Fibroblast of lung (primary cell): Measurements from ENCODE around the gene ARHGAP10. TPM values are rescaled to one million over a fixed set of nuclear protein-coding genes. Genes with fewer than 3 reads are reported as not detected.

Experiments used
- DNase-seq, 2 donors: peaks; one replicate each; pipeline versions ENCODE4 v3.0.0 to v3.0.0-alpha.2; 2010; ENCODE audit warnings: low read depth in 2 of 2
- H2AFZ ChIP-seq: 2 replicates; pipeline ENCODE4 v1.5.1; 2012; ENCODE audit warnings: low read length, control low read depth, inconsistent platforms
- H3K27ac ChIP-seq: 2 replicates; pipeline ENCODE4 v1.5.1; 2011; ENCODE audit warnings: low read length, control low read depth; ENCODE audit not compliant: insufficient read depth
- H3K27me3 ChIP-seq: 2 replicates; pipeline ENCODE4 v1.5.1; 2011; ENCODE audit warnings: mild to moderate bottlenecking, low read length; ENCODE audit not compliant: control insufficient read depth, insufficient read depth
- H3K36me3 ChIP-seq: 2 replicates; pipeline ENCODE4 v1.5.1; 2011; ENCODE audit warnings: low read length; ENCODE audit not compliant: control insufficient read depth, insufficient read depth
- H3K4me1 ChIP-seq: 2 replicates; pipeline ENCODE4 v1.5.1; 2011; ENCODE audit warnings: low read length; ENCODE audit not compliant: control insufficient read depth, insufficient read depth; ENCODE audit errors: extremely low read depth
- H3K4me2 ChIP-seq: 2 replicates; pipeline ENCODE4 v1.5.1; 2011; ENCODE audit warnings: low read length, control low read depth; ENCODE audit not compliant: insufficient read depth; ENCODE audit errors: extremely low read depth
- H3K4me3 ChIP-seq, 4 experiments: fragments of 200-600 bp in 1 of 4; sonication (generic) in 1 of 4; replicated peaks in 1 of 4; 2 replicates each; pipeline ENCODE4 v1.5.1; 2011 to 2016; ENCODE audit warnings: low read length in 4 of 4, low read depth in 3 of 4, mild to moderate bottlenecking in 3 of 4, control low read depth in 2 of 4, inconsistent platforms in 1 of 4, mixed read lengths in 1 of 4; ENCODE audit not compliant: insufficient read depth in 1 of 4; ENCODE audit errors: control extremely low read depth in 1 of 4
- H3K79me2 ChIP-seq: 2 replicates; pipeline ENCODE4 v1.5.1; 2012; ENCODE audit warnings: mild to moderate bottlenecking, low read length, inconsistent platforms; ENCODE audit not compliant: control insufficient read depth, insufficient read depth
- H3K9ac ChIP-seq: 2 replicates; pipeline ENCODE4 v1.5.1; 2011; ENCODE audit warnings: mild to moderate bottlenecking, low read length, control low read depth; ENCODE audit not compliant: insufficient read depth
- H3K9me3 ChIP-seq: 2 replicates; pipeline ENCODE4 v1.5.1; 2012; ENCODE audit warnings: low read depth, low read length; ENCODE audit not compliant: control insufficient read depth, insufficient read depth
- H4K20me1 ChIP-seq: 2 replicates; pipeline ENCODE4 v1.5.1; 2011; ENCODE audit warnings: low read length; ENCODE audit not compliant: control insufficient read depth, insufficient read depth; ENCODE audit errors: extremely low read depth
- CTCF ChIP-seq, 2 donors: IDR thresholded peaks in 1 of 2; conservative IDR thresholded peaks in 1 of 2; 1 replicate in 1 of 2; 2 replicates in 1 of 2; pipeline ENCODE4 v1.5.1; 2011 to 2012; ENCODE audit warnings: low read length in 2 of 2, control low read depth in 1 of 2, inconsistent platforms in 1 of 2, low read depth in 1 of 2, mild to moderate bottlenecking in 1 of 2
- EZH2 ChIP-seq: IDR thresholded peaks from 2 replicates; pipeline ENCODE4 v1.5.1; 2012; ENCODE audit warnings: low read length, control low read depth, mild to moderate bottlenecking; ENCODE audit errors: missing control alignments
- polyA plus RNA-seq, 2 donors: library from polyadenylated mRNA; depleted of rRNA in 1 of 2; stranded (reverse) in 1 of 2; unstranded in 1 of 2; fragments of >200 nt; gene quantifications; 2 replicates each; pipeline ENCODE4 v1.2.1, GENCODE V29; 2011 to 2012; ENCODE audit warnings: missing spikeins in 1 of 2
- total RNA-seq: library from RNA; depleted of rRNA; stranded (reverse); fragments of >200 nt; gene quantifications from 2 replicates; pipeline ENCODE4 v1.2.1, GENCODE V29; 2014

The ARHGAP10 gene
- total and polyA plus RNA-seq, 2 donors (not counting 1 experiment from before 2014, with no cell fraction given) = 21.6 to 35.8 TPM

- DNase-seq = peak in 1 of 2 donors; percentile 91
- Histone ChIP-seq H2AFZ (no peak overlapping the region), H3K4me3 (no peak overlapping the region), H3K27ac (no peak overlapping the region), H3K4me1 (peaks cover 12% of the 10 kb centered on the region), H3K9ac (no peak overlapping the region), H3K79me2 (peaks cover 38% of the 10 kb centered on the region), H4K20me1 (no peaks in the 10 kb centered on the region), H3K9me3 (no peaks in the 10 kb centered on the region), H3K27me3 (no peaks in the 10 kb centered on the region), H3K36me3 (no peaks in the 10 kb centered on the region), H3K4me2 (peak overlapping the region; percentile 38)
- TF ChIP-seq CTCF (conservative IDR thresholded peaks at IDR 0.05 in 1 of 2, IDR thresholded peaks at IDR 0.05 in 1 of 2; ENCODE audit: low read depth in 1 of 2, low read length in 2 of 2) = no peak
- no peak for TF ChIP-seq EZH2
Measured at GRCh38 chr4:147787204-147787603, 55.3 kb downstream of the ARHGAP10 start.

GRCh38 chr4:147788791-147789190, 56.9 kb downstream of the ARHGAP10 start:
- Histone ChIP-seq H3K79me2 (peaks cover 50% of the 10 kb centered on the region), H2AFZ (no peak overlapping the region), H3K4me2 (no peak overlapping the region), H3K27me3 (no peaks in the 10 kb centered on the region), H3K4me3 (no peak overlapping the region), H3K27ac (no peak overlapping the region), H4K20me1 (no peaks in the 10 kb centered on the region), H3K4me1 (peaks cover 16% of the 10 kb centered on the region), H3K9ac (no peak overlapping the region), H3K9me3 (no peaks in the 10 kb centered on the region), H3K36me3 (no peaks in the 10 kb centered on the region)
- DNase-seq = peak in 1 of 2 donors; percentile 61
- TF ChIP-seq EZH2 = no peak
- no peak for TF ChIP-seq CTCF (conservative IDR thresholded peaks at IDR 0.05 in 1 of 2, IDR thresholded peaks at IDR 0.05 in 1 of 2; ENCODE audit: low read depth in 1 of 2, low read length in 2 of 2)

- H3K27ac ChIP-seq = no peak overlapping the region
- H3K79me2 ChIP-seq = peaks cover 54% of the 10 kb centered on the region
- no peak overlapping the region for H3K9ac ChIP-seq
- H3K4me1 ChIP-seq = peaks cover 16% of the 10 kb centered on the region
- no peak overlapping the region for H2AFZ ChIP-seq
- TF ChIP-seq EZH2 (no peak), CTCF (conservative IDR thresholded peaks at IDR 0.05 in 1 of 2, IDR thresholded peaks at IDR 0.05 in 1 of 2; ENCODE audit: low read depth in 1 of 2, low read length in 2 of 2) (no peak)
- no peaks in the 10 kb centered on the region for H3K9me3 ChIP-seq
- H3K4me2 ChIP-seq = no peak overlapping the region
- H3K4me3 ChIP-seq = no peak overlapping the region
- no peaks in the 10 kb centered on the region for H4K20me1 ChIP-seq
- no peaks in the 10 kb centered on the region for H3K27me3 ChIP-seq
- H3K36me3 ChIP-seq = no peaks in the 10 kb centered on the region
- no peak for DNase-seq
Measured at GRCh38 chr4:147789596-147789995, 57.7 kb downstream of the ARHGAP10 start.
